H9 (cell line): ENCODE results near the gene DCAF11. TPM values are rescaled to one million over a fixed set of nuclear protein-coding genes. Genes with fewer than 3 reads are reported as not detected.

Source experiments
- DNase-seq: peaks from one replicate; pipeline ENCODE4 v3.0.0-alpha.2; 2017
- H2AFZ ChIP-seq: one replicate; pipeline ENCODE4 v1.6.1; 2013; ENCODE audit warnings: mild to moderate bottlenecking, low read length, control low read depth, moderate library complexity
- H2AK5ac ChIP-seq: 2 replicates; pipeline ENCODE4 v1.6.1; 2013; ENCODE audit warnings: low read length, control low read depth, mixed read lengths; ENCODE audit not compliant: insufficient read length
- H2BK120ac ChIP-seq: one replicate; pipeline ENCODE4 v1.6.1; 2013; ENCODE audit warnings: low read depth, mild to moderate bottlenecking, low read length, control low read depth, inconsistent platforms; ENCODE audit not compliant: poor library complexity, severe bottlenecking
- H2BK12ac ChIP-seq: 2 replicates; pipeline ENCODE4 v1.6.1; 2013; ENCODE audit warnings: low read length, control low read depth, mixed read lengths, low read depth; ENCODE audit not compliant: insufficient read length
- H2BK15ac ChIP-seq: 2 replicates; pipeline ENCODE4 v1.6.1; 2013; ENCODE audit warnings: low read depth, low read length, control low read depth
- H2BK20ac ChIP-seq: one replicate; pipeline ENCODE4 v1.6.1; 2013; ENCODE audit warnings: low read depth, mild to moderate bottlenecking, low read length, control low read depth, inconsistent platforms; ENCODE audit not compliant: poor library complexity, severe bottlenecking
- H2BK5ac ChIP-seq: 2 replicates; pipeline ENCODE4 v1.6.1; 2013; ENCODE audit warnings: low read length, control low read depth, mixed read lengths; ENCODE audit not compliant: insufficient read length
- H3K14ac ChIP-seq: 2 replicates; pipeline ENCODE4 v1.6.1; 2013; ENCODE audit warnings: low read length, control low read depth; ENCODE audit not compliant: insufficient read depth
- H3K18ac ChIP-seq: 2 replicates; pipeline ENCODE4 v1.6.1; 2013; ENCODE audit warnings: low read depth, mild to moderate bottlenecking, mixed read lengths, low read length, control low read depth; ENCODE audit not compliant: insufficient read length
- H3K23ac ChIP-seq: 2 replicates; pipeline ENCODE4 v1.6.1; 2013; ENCODE audit warnings: low read length, control low read depth, mixed read lengths, low read depth; ENCODE audit not compliant: insufficient read length
- H3K23me2 ChIP-seq: 2 replicates; pipeline ENCODE4 v1.6.1; 2013; ENCODE audit warnings: low read depth, mild to moderate bottlenecking, mixed read lengths, low read length, control low read depth; ENCODE audit not compliant: insufficient read length, poor library complexity, severe bottlenecking
- H3K27ac ChIP-seq: 2 replicates; pipeline ENCODE4 v1.5.1; 2013; ENCODE audit warnings: low read length, control low read depth, mixed read lengths, low read depth; ENCODE audit not compliant: insufficient read length
- H3K27me3 ChIP-seq: 2 replicates; pipeline ENCODE4 v1.6.1; 2013; ENCODE audit warnings: low read length, control low read depth, inconsistent platforms; ENCODE audit not compliant: insufficient read depth
- H3K4ac ChIP-seq: 2 replicates; pipeline ENCODE4 v1.6.1; 2013; ENCODE audit warnings: low read depth, mild to moderate bottlenecking, control low read depth, inconsistent platforms, low read length, moderate library complexity
- H3K4me1 ChIP-seq: 2 replicates; pipeline ENCODE4 v1.6.1; 2013; ENCODE audit warnings: low read length, control low read depth, inconsistent platforms; ENCODE audit not compliant: insufficient read depth
- H3K4me2 ChIP-seq: 2 replicates; pipeline ENCODE4 v1.6.1; 2013; ENCODE audit warnings: low read length, control low read depth, mixed read lengths; ENCODE audit not compliant: insufficient read length, insufficient read depth
- H3K56ac ChIP-seq: 2 replicates; pipeline ENCODE4 v1.6.1; 2013; ENCODE audit warnings: low read depth, mild to moderate bottlenecking, mixed read lengths, low read length, control low read depth; ENCODE audit not compliant: insufficient read length
- H3K79me1 ChIP-seq: 2 replicates; pipeline ENCODE4 v1.6.1; 2013; ENCODE audit warnings: low read depth, mild to moderate bottlenecking, moderate library complexity, low read length, control low read depth, inconsistent platforms; ENCODE audit not compliant: insufficient read depth, poor library complexity, severe bottlenecking
- H3K79me2 ChIP-seq: 2 replicates; pipeline ENCODE4 v1.6.1; 2013; ENCODE audit warnings: low read length, control low read depth, inconsistent platforms; ENCODE audit not compliant: insufficient read depth
- H3K9ac ChIP-seq: 2 replicates; pipeline ENCODE4 v1.6.1; 2013; ENCODE audit warnings: low read length, control low read depth, mixed read lengths; ENCODE audit not compliant: insufficient read length; ENCODE audit errors: extremely low read depth
- H3K9me3 ChIP-seq: one replicate; pipeline ENCODE4 v1.6.1; 2013; ENCODE audit warnings: low read depth, low read length, inconsistent platforms; ENCODE audit not compliant: control insufficient read depth
- H3T11ph ChIP-seq: one replicate; pipeline ENCODE4 v1.6.1; 2013; ENCODE audit warnings: mild to moderate bottlenecking, low read length, control low read depth, inconsistent platforms
- H4K20me1 ChIP-seq: one replicate; pipeline ENCODE4 v1.6.1; 2013; ENCODE audit not compliant: control insufficient read depth, insufficient read length, insufficient read depth
- H4K5ac ChIP-seq: 2 replicates; pipeline ENCODE4 v1.6.1; 2013; ENCODE audit warnings: low read depth, mild to moderate bottlenecking, mixed read lengths, low read length, control low read depth; ENCODE audit not compliant: insufficient read length
- H4K8ac ChIP-seq: replicated peaks from 2 replicates; pipeline ENCODE4 v1.6.1; 2013; ENCODE audit warnings: low read length, control low read depth, mixed read lengths, low read depth; ENCODE audit not compliant: insufficient read length
- H4K91ac ChIP-seq: 2 replicates; pipeline ENCODE4 v1.6.1; 2013; ENCODE audit warnings: low read depth, mild to moderate bottlenecking, moderate library complexity, mixed read lengths, low read length, control low read depth; ENCODE audit not compliant: insufficient read length
- H3K27ac Mint-ChIP-seq, 3 experiments: 2 replicates in 2 of 3; 3 replicates in 1 of 3; pipeline ENCODE4 v1.8.0; 2020 to 2021; ENCODE audit warnings: mixed read lengths in 3 of 3, mild to moderate bottlenecking in 1 of 3, moderate library complexity in 1 of 3
- H3K27me3 Mint-ChIP-seq: 2 replicates; pipeline ENCODE4 v1.8.0; 2021; ENCODE audit warnings: low read depth, mild to moderate bottlenecking, moderate library complexity, mixed read lengths
- H3K36me3 Mint-ChIP-seq, 3 experiments: 2 replicates in 2 of 3; 3 replicates in 1 of 3; pipeline ENCODE4 v1.8.0; 2020 to 2021; ENCODE audit warnings: low read depth in 3 of 3, mixed read lengths in 3 of 3; ENCODE audit not compliant: insufficient read depth in 1 of 3
- H3K4me1 Mint-ChIP-seq, 2 experiments: 2 replicates each; pipeline ENCODE4 v1.8.0; 2020; ENCODE audit warnings: mixed read lengths in 2 of 2
- H3K4me3 Mint-ChIP-seq, 2 experiments: 2 replicates in 1 of 2; 3 replicates in 1 of 2; pipeline ENCODE4 v1.8.0; 2020 to 2021; ENCODE audit warnings: mild to moderate bottlenecking in 2 of 2, mixed read lengths in 2 of 2, moderate library complexity in 1 of 2
- H3K9me3 Mint-ChIP-seq, 2 experiments: 2 replicates in 1 of 2; 3 replicates in 1 of 2; pipeline ENCODE4 v1.8.0; 2020; ENCODE audit warnings: mild to moderate bottlenecking in 2 of 2, mixed read lengths in 2 of 2, moderate library complexity in 1 of 2
- WGBS: extraction: QIAGEN DNeasy Blood & Tissue Kit; methylation state at CpG from one replicate; pipeline ENCODE4 v1.1.7; 2013; ENCODE audit warnings: missing lambda C conversion rate, low lambda C conversion rate, mixed read lengths; ENCODE audit not compliant: insufficient read length; ENCODE audit errors: extremely low coverage; 5-methylcytosine and 5-hydroxymethylcytosine counted together
- total RNA-seq: library from RNA; stranded (reverse); gene quantifications from 2 replicates; pipeline ENCODE4 v1.2.1, GENCODE V29; 2021
- TF ChIP-seq, protein P1 (sequence below): fragments of 200-600 bp; sonication (generic); conservative IDR thresholded peaks from 3 replicates; pipeline ENCODE4 v1.8.0; 2021; ENCODE audit warnings: antibody characterized with exemption, mild to moderate bottlenecking

Gene DCAF11
- total RNA-seq, 1 experiment from 2014 or later, result 73.4 TPM

- TF ChIP-seq, protein P1, sequence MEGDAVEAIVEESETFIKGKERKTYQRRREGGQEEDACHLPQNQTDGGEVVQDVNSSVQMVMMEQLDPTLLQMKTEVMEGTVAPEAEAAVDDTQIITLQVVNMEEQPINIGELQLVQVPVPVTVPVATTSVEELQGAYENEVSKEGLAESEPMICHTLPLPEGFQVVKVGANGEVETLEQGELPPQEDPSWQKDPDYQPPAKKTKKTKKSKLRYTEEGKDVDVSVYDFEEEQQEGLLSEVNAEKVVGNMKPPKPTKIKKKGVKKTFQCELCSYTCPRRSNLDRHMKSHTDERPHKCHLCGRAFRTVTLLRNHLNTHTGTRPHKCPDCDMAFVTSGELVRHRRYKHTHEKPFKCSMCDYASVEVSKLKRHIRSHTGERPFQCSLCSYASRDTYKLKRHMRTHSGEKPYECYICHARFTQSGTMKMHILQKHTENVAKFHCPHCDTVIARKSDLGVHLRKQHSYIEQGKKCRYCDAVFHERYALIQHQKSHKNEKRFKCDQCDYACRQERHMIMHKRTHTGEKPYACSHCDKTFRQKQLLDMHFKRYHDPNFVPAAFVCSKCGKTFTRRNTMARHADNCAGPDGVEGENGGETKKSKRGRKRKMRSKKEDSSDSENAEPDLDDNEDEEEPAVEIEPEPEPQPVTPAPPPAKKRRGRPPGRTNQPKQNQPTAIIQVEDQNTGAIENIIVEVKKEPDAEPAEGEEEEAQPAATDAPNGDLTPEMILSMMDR, result no peak
- H3K4me3 Mint-ChIP-seq, result no peak overlapping the region
Measured at GRCh38 chr14:24067133-24068082, 47.2 kb upstream of the DCAF11 start.

More at GRCh38 chr14:24067133-24068082, 47.2 kb upstream of the DCAF11 start:
- Histone ChIP-seq H3K9ac (no peak overlapping the region), H4K91ac (no peak overlapping the region), H3K56ac (no peak overlapping the region), H2AFZ (no peak overlapping the region), H4K8ac (no peak overlapping the region), H3K23me2 (no peaks in the 10 kb centered on the region), H3K4me2 (no peak overlapping the region), H3K18ac (no peak overlapping the region), H2AK5ac (no peak overlapping the region), H3K14ac (no peak overlapping the region), H4K5ac (no peak overlapping the region), H3T11ph (no peak overlapping the region), H3K23ac (no peak overlapping the region), H3K27ac (no peak overlapping the region), H2BK12ac (no peak overlapping the region), H2BK5ac (no peak overlapping the region), H3K79me2 (no peaks in the 10 kb centered on the region), H3K9me3 (no peaks in the 10 kb centered on the region), H3K27me3 (no peaks in the 10 kb centered on the region), H3K79me1 (no peaks in the 10 kb centered on the region), H2BK20ac (no peak overlapping the region), H4K20me1 (no peaks in the 10 kb centered on the region), H3K4ac (no peak overlapping the region), H3K4me1 (no peaks in the 10 kb centered on the region), H2BK15ac (no peak overlapping the region), H2BK120ac (no peak overlapping the region)
- Mint-ChIP-seq H3K36me3 (no peaks in the 10 kb centered on the region; a peak in 1 of 7 replicates), H3K4me1 (0 out of 4 replicates have a peak, but pooled peaks cover 0 to 3% of the 10 kb centered on the region in 2 experiments), H3K9me3 (no peaks in the 10 kb centered on the region), H3K27ac (no peak overlapping the region; a peak in 2 of 7 replicates), H3K27me3 (no peaks in the 10 kb centered on the region; the same call in none of the 2 replicates)
- no peak for DNase-seq
- WGBS, result no CpG with 5 or more reads among the region's 12 CpGs
